ENCODE measurements around the gene CSN3.
"Not testable (repeated sequence)": the region's sequence is repeated elsewhere in the genome, so short reads cannot be mapped to it uniquely, and the experiment has no call there.

GRCh38 chr4:70221818-70222217 is 20.6 kb upstream of the CSN3 start:
- not testable (repeated sequence) for TF ChIP-seq CTCF (IDR thresholded peaks at IDR 0.05; ENCODE audit: poor library complexity, severe bottlenecking); REST (IDR thresholded peaks at IDR 0.05; ENCODE audit: borderline replicate concordance); EZH2 (IDR thresholded peaks at IDR 0.05; ENCODE audit: borderline replicate concordance, insufficient read depth, low read length, poor library complexity, severe bottlenecking); TAF1 (IDR thresholded peaks at IDR 0.05; ENCODE audit: low read depth); RAD21 (conservative IDR thresholded peaks at IDR 0.05); SMC3 (conservative IDR thresholded peaks at IDR 0.05; ENCODE audit: poor library complexity); EP300 (conservative IDR thresholded peaks at IDR 0.05; ENCODE audit: poor library complexity, severe bottlenecking)
